Measurements from ENCODE around the gene CEP128.

The CEP128 gene

DNA sequence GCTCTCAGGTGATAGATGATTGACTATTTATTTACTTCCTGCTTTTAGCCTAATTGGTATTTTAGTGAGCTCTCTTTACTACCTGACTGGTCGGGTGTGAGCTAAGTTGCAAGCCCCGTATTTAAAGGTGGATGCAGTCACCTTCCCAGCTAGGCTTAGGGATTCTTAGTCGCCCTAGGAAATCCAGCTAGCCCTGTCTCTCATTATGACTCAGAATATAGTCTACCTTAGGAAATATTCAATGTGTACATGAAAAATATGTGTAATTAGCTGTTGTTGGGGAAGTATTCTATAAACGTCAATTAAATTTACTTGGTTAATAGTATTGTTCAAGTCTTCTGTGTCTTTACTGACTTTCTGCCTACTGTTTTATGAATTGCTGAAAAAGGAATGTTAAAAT lies 423.4 kb downstream of the CEP128 start:
- H3K27me3 ChIP-seq, result no peaks in the 10 kb centered on the region
- no peaks in the 10 kb centered on the region for H3K9me3 ChIP-seq
- peaks cover 0 to 8% (median 0%) of the 10 kb centered on the region in 3 donors for H3K36me3 ChIP-seq
- no peak overlapping the region for H3K27ac ChIP-seq
- no peak for TF ChIP-seq CTCF (IDR thresholded peaks at IDR 0.05)
- H3K4me3 ChIP-seq, result no peak overlapping the region
- DNase-seq, result no peak
- peaks cover 0 to 8% (median 0%) of the 10 kb centered on the region in 4 donors for H3K4me1 ChIP-seq
- intact Hi-C loops (cut with DNase I; ENCODE audit: low total_unique reads), result no loop called here

GRCh38 chr14:80507292-80507869 lies 434.2 kb downstream of the CEP128 start:
- Histone ChIP-seq H3K9me3 (no peaks in the 10 kb centered on the region), H3K4me3 (no peak overlapping the region), H3K27ac (no peak overlapping the region), H3K4me1 (no peaks in the 10 kb centered on the region), H3K36me3 (no peaks in the 10 kb centered on the region), H3K27me3 (no peaks in the 10 kb centered on the region)
- intact Hi-C loops (cut with DNase I; ENCODE audit: low total_unique reads), result no loop called here
- no peak for TF ChIP-seq CTCF (IDR thresholded peaks at IDR 0.05)
- DNase-seq, result no peak

DNA sequence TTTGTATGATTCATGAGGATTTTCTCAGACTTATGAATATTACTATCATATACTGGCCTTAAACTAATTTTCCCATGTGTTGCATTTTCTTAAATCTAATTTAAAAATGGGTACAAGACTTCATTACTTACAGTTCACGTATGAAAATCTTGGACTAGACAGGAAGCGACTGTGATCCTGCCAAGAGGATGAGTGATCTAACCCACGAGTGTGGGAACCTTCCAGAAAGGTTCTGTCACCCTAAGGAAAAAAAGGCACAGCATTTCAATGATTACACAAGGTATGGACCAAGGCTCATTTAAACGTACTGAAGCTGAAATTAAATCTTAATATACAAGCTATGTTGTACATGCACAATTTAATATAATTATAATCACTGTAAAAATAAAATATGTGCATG lies 436.8 kb downstream of the CEP128 start:
- Histone ChIP-seq H3K4me1 (no peaks in the 10 kb centered on the region), H3K27ac (no peak overlapping the region), H3K4me3 (no peak overlapping the region), H3K36me3 (no peaks in the 10 kb centered on the region), H3K27me3 (no peaks in the 10 kb centered on the region), H3K9me3 (no peaks in the 10 kb centered on the region)
- DNase-seq, result no peak
- no peak for TF ChIP-seq CTCF (IDR thresholded peaks at IDR 0.05)
- intact Hi-C loops (cut with DNase I; ENCODE audit: low total_unique reads), result no loop called here

- Histone ChIP-seq H3K4me3 (no peak overlapping the region), H3K4me1 (no peaks in the 10 kb centered on the region), H3K36me3 (no peaks in the 10 kb centered on the region), H3K27me3 (no peaks in the 10 kb centered on the region), H3K27ac (no peak overlapping the region), H3K9me3 (no peaks in the 10 kb centered on the region)
- no peak for TF ChIP-seq CTCF (IDR thresholded peaks at IDR 0.05)
- DNase-seq, result no peak
- intact Hi-C loops (cut with DNase I; ENCODE audit: low total_unique reads), result no loop called here
These were observed 443.0 kb downstream of the CEP128 start for GRCh38 chr14:80498533-80498932.

- peaks cover 0 to 9% (median 0%) of the 10 kb centered on the region in 4 donors for H3K4me1 ChIP-seq
- no peak for DNase-seq
- no peak overlapping the region for H3K4me3 ChIP-seq
- intact Hi-C loops (cut with DNase I; ENCODE audit: low total_unique reads), result no loop called here
- no peak for TF ChIP-seq CTCF (IDR thresholded peaks at IDR 0.05)
- H3K27ac ChIP-seq, result no peak overlapping the region
- H3K27me3 ChIP-seq, result no peaks in the 10 kb centered on the region
- no peaks in the 10 kb centered on the region for H3K9me3 ChIP-seq
- no peaks in the 10 kb centered on the region for H3K36me3 ChIP-seq
These were observed 445.4 kb downstream of the CEP128 start for GRCh38 chr14:80496090-80496489.

DNA sequence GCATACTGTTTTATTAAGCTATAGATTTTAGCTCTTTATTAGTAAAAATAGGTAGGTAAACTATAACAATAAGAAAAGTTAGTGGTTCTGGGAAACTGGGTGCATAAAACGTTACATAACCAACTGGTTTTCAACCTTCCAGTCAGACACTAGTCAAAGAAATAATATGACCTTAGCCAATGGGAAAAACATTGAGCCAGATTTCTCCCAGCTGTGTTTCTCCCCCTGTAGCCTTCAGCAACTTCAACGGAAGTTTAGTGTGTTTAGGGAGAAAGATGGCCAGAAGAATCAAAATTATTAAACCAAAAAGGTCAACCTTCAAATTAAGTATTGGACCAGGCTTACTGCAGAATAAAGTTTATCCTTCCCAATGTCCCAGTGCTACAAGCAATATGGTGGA lies 446.8 kb downstream of the CEP128 start:
- Histone ChIP-seq H3K4me1 (peaks cover 0 to 11% (median 0%) of the 10 kb centered on the region in 4 donors), H3K27ac (no peak overlapping the region), H3K9me3 (no peaks in the 10 kb centered on the region), H3K27me3 (no peaks in the 10 kb centered on the region), H3K4me3 (no peak overlapping the region), H3K36me3 (no peaks in the 10 kb centered on the region)
- DNase-seq, result no peak
- intact Hi-C loops (cut with DNase I; ENCODE audit: low total_unique reads), result no loop called here
- TF ChIP-seq CTCF (IDR thresholded peaks at IDR 0.05), result no peak

Measured in tibial artery (tissue), 4 donors.